Activated CD4-positive, alpha-beta T cell treated with anti-CD3 and anti-CD28 coated beads for 1 hour (primary cell): ENCODE measurements around the gene MYH7.

ENCODE experiments used
- DNase-seq: peaks from one replicate; pipeline ENCODE4 v3.0.0-alpha.2; 2020

The MYH7 gene

GRCh38 chr14:23365732-23366425 lies 69.6 kb downstream of the MYH7 start:
- DNase-seq, result no peak

- no peak for DNase-seq
These were observed 70.3 kb downstream of the MYH7 start, which contains the start of gene EFS for GRCh38 chr14:23365036-23365731. TSS of gene EFS (minus strand) at chr14:23365172. CDS start at chr14:23365025, 147 bp downstream.

- DNase-seq, result no peak
These were observed 71.1 kb downstream of the MYH7 start for GRCh38 chr14:23364164-23365035.
